ENCODE data around the gene LEPROT.

GRCh38 chr1:65431111-65431705 lies 10.7 kb downstream of the LEPROT start:
- no peak for TF ChIP-seq ESRRA (CRISPR knock-in tag; IDR thresholded peaks at IDR 0.05; ENCODE audit: borderline replicate concordance)
- TF ChIP-seq ZNF416 (CRISPR knock-in tag; IDR thresholded peaks at IDR 0.05) = no peak
- TF ChIP-seq CBFB (CRISPR knock-in tag; IDR thresholded peaks at IDR 0.05; ENCODE audit: low read depth) = no peak
- TF ChIP-seq, protein P1, sequence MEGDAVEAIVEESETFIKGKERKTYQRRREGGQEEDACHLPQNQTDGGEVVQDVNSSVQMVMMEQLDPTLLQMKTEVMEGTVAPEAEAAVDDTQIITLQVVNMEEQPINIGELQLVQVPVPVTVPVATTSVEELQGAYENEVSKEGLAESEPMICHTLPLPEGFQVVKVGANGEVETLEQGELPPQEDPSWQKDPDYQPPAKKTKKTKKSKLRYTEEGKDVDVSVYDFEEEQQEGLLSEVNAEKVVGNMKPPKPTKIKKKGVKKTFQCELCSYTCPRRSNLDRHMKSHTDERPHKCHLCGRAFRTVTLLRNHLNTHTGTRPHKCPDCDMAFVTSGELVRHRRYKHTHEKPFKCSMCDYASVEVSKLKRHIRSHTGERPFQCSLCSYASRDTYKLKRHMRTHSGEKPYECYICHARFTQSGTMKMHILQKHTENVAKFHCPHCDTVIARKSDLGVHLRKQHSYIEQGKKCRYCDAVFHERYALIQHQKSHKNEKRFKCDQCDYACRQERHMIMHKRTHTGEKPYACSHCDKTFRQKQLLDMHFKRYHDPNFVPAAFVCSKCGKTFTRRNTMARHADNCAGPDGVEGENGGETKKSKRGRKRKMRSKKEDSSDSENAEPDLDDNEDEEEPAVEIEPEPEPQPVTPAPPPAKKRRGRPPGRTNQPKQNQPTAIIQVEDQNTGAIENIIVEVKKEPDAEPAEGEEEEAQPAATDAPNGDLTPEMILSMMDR (IDR thresholded peaks at IDR 0.05) = peak; percentile 43
- no peak for TF ChIP-seq ATF2 (CRISPR knock-in tag; IDR thresholded peaks at IDR 0.05; ENCODE audit: borderline replicate concordance, low read depth)
- TF ChIP-seq ZNF317 (CRISPR knock-in tag; IDR thresholded peaks at IDR 0.05; ENCODE audit: borderline replicate concordance, low read depth) = no peak
- TF ChIP-seq, protein P2, sequence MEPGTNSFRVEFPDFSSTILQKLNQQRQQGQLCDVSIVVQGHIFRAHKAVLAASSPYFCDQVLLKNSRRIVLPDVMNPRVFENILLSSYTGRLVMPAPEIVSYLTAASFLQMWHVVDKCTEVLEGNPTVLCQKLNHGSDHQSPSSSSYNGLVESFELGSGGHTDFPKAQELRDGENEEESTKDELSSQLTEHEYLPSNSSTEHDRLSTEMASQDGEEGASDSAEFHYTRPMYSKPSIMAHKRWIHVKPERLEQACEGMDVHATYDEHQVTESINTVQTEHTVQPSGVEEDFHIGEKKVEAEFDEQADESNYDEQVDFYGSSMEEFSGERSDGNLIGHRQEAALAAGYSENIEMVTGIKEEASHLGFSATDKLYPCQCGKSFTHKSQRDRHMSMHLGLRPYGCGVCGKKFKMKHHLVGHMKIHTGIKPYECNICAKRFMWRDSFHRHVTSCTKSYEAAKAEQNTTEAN (CRISPR knock-in tag; IDR thresholded peaks at IDR 0.05) = no peak
- TF ChIP-seq SP1 (CRISPR knock-in tag; conservative IDR thresholded peaks at IDR 0.05) = no peak
- TF ChIP-seq CREM (CRISPR knock-in tag; IDR thresholded peaks at IDR 0.05) = no peak
- TF ChIP-seq ZBTB21 (CRISPR knock-in tag; IDR thresholded peaks at IDR 0.05; ENCODE audit: borderline replicate concordance) = no peak
- TF ChIP-seq, protein P3, sequence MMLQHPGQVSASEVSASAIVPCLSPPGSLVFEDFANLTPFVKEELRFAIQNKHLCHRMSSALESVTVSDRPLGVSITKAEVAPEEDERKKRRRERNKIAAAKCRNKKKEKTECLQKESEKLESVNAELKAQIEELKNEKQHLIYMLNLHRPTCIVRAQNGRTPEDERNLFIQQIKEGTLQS (CRISPR knock-in tag; conservative IDR thresholded peaks at IDR 0.05) = no peak
- TF ChIP-seq TEAD4 (CRISPR knock-in tag; IDR thresholded peaks at IDR 0.05) = no peak
- TF ChIP-seq ZNF121 (CRISPR knock-in tag; IDR thresholded peaks at IDR 0.05) = no peak
- TF ChIP-seq NR2C2 (CRISPR knock-in tag; IDR thresholded peaks at IDR 0.05) = no peak
